BE2C (cell line): ENCODE data around the gene AP3B2.

Source experiments
- DNase-seq: peaks from one replicate; pipeline ENCODE4 v3.0.0-alpha.2; 2020
- H3K27me3 ChIP-seq: fragments of 250-450 bp; sonication (Bioruptor Pico); 2 replicates; pipeline ENCODE4 v1.5.1; 2020; ENCODE audit warnings: mild to moderate bottlenecking
- H3K36me3 ChIP-seq: fragments of 250-450 bp; sonication (Bioruptor Pico); 2 replicates; pipeline ENCODE4 v1.5.1; 2020; ENCODE audit warnings: mild to moderate bottlenecking
- H3K4me1 ChIP-seq: fragments of 250-450 bp; sonication (Bioruptor Pico); 2 replicates; pipeline ENCODE4 v1.5.1; 2020
- H3K4me3 ChIP-seq: 2 replicates; pipeline ENCODE4 v1.5.1; 2011; ENCODE audit warnings: low read depth, low read length
- H3K9me3 ChIP-seq: fragments of 250-450 bp; sonication (Bioruptor Pico); 2 replicates; pipeline ENCODE4 v1.5.1; 2020
- TF ChIP-seq, protein P1 (sequence below): IDR thresholded peaks from 2 replicates; pipeline ENCODE4 v1.5.1; 2012; ENCODE audit warnings: mild to moderate bottlenecking, low read depth, low read length

The AP3B2 gene

DNA sequence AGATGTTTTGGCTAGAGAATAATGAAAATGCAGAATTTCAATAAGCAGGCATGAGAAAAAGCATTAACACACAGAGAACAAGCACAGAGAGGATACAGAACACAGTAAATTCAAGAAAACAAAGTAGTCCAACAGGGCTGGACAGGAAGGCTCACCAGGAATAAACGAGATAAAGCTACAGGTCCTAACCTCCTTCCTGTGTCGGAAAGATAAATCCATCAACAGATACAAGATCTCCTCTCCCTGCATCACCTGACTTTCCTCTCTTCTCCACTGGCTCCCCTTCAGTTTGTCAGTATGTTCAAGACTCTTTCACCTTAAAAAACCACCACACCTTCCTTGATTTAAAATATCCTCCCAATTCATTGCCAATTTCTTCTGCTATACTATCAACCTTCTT is 73.9 kb downstream of the AP3B2 start:
- TF ChIP-seq, protein P1, sequence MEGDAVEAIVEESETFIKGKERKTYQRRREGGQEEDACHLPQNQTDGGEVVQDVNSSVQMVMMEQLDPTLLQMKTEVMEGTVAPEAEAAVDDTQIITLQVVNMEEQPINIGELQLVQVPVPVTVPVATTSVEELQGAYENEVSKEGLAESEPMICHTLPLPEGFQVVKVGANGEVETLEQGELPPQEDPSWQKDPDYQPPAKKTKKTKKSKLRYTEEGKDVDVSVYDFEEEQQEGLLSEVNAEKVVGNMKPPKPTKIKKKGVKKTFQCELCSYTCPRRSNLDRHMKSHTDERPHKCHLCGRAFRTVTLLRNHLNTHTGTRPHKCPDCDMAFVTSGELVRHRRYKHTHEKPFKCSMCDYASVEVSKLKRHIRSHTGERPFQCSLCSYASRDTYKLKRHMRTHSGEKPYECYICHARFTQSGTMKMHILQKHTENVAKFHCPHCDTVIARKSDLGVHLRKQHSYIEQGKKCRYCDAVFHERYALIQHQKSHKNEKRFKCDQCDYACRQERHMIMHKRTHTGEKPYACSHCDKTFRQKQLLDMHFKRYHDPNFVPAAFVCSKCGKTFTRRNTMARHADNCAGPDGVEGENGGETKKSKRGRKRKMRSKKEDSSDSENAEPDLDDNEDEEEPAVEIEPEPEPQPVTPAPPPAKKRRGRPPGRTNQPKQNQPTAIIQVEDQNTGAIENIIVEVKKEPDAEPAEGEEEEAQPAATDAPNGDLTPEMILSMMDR: no peak
- no peak for DNase-seq
- Histone ChIP-seq H3K36me3 (no peaks in the 10 kb centered on the region), H3K4me3 (no peak overlapping the region), H3K9me3 (no peaks in the 10 kb centered on the region; the same call in 1 of the 2 replicates), H3K4me1 (no peaks in the 10 kb centered on the region), H3K27me3 (peaks cover 80% of the 10 kb centered on the region)

DNA sequence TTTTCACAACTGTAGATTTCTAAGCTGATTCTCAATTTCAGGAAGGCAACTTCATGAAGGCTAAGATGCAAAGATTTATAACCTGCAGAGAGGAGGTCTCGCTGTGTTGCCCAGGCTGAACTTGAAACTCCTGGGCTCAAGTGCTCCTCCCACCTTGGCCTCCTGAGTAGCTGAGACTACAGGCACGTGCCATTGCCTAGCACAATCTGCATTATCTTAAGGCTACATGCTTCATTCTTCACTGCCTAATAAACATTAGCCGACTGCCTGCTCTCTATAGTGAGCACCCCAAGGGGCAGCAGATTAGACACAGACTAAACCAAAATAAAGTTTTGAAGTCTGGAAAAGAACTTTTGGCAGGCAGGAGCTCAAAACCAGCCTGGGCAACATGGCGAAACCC is 79.6 kb downstream of the AP3B2 start:
- Histone ChIP-seq H3K36me3 (no peaks in the 10 kb centered on the region), H3K27me3 (peaks cover 39% of the 10 kb centered on the region), H3K9me3 (no peaks in the 10 kb centered on the region), H3K4me3 (no peak overlapping the region), H3K4me1 (no peaks in the 10 kb centered on the region)
- DNase-seq: no peak
- TF ChIP-seq, protein P1: no peak

DNA sequence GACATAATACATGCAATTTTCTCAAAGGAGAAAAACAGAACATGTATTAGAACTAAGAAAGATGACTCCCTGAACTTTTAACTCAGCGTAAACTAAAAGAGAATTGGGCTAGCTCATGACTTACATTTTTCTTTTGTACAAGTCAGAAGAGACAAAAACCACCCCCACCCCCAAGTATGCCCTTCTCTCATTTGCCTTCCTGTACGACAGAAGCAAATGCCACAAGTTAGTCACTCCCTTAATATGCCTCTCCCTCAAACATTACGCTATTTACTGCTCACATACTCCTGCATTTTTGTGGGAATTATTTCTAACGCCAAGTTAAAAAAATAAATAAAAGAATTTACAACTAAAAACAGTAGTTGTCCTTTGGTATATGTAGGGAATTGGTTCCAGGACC is 84.5 kb downstream of the AP3B2 start:
- TF ChIP-seq, protein P1: no peak
- Histone ChIP-seq H3K4me1 (no peaks in the 10 kb centered on the region), H3K27me3 (peaks cover 27% of the 10 kb centered on the region), H3K9me3 (no peaks in the 10 kb centered on the region), H3K4me3 (no peak overlapping the region), H3K36me3 (no peaks in the 10 kb centered on the region)
- DNase-seq: no peak

DNA sequence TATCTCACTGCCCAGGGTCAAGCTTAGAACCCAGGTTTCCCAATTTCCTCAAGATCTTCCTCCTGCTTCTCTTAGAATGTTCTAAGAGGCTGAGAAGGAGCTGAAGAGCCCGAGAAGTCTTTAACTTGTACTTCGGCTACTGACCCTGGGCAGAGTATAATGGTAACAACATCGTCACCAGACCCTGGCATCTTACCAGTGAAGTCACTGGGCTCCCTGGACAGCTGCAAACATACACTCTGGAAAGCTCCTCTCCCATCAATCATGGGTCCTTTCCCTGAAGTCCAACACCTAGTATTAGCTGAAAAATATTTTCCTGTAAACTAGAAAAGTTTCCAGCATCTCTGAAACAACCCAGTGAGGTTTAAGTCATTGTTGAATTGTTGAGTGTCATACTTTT is 85.2 kb downstream of the AP3B2 start:
- H3K36me3 ChIP-seq: no peaks in the 10 kb centered on the region
- no peak for DNase-seq

DNA sequence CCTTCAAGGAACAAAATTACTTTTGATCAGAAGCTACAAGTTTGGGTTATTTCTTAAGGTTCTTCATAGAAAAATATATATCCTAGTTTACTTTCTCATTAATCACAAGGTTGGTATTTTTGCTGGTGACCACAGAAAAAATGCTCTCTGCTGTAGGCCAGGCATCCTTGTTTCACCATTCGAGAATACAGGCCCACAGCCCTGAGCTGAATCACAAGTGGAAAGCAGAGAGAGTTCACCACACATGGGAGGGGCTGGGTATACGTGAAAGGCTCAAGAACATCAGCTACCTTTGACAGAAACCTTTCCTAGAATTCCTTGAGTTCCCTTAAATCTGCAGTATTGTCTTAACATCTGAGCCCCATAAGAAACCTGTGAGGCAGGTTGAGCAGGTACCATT is 85.7 kb downstream of the AP3B2 start:
- H3K27me3 ChIP-seq: peaks cover 30% of the 10 kb centered on the region
- TF ChIP-seq, protein P1: no peak
- H3K36me3 ChIP-seq: no peaks in the 10 kb centered on the region
- H3K4me1 ChIP-seq: no peaks in the 10 kb centered on the region
- DNase-seq: no peak
- no peak overlapping the region for H3K4me3 ChIP-seq
- H3K9me3 ChIP-seq: no peaks in the 10 kb centered on the region

More for the DNA sequence above, 85.2 kb downstream of the AP3B2 start:
- no peaks in the 10 kb centered on the region for H3K9me3 ChIP-seq
- H3K4me3 ChIP-seq: no peak overlapping the region
- TF ChIP-seq, protein P1: no peak
- H3K4me1 ChIP-seq: no peaks in the 10 kb centered on the region
- H3K27me3 ChIP-seq: peaks cover 32% of the 10 kb centered on the region

DNA sequence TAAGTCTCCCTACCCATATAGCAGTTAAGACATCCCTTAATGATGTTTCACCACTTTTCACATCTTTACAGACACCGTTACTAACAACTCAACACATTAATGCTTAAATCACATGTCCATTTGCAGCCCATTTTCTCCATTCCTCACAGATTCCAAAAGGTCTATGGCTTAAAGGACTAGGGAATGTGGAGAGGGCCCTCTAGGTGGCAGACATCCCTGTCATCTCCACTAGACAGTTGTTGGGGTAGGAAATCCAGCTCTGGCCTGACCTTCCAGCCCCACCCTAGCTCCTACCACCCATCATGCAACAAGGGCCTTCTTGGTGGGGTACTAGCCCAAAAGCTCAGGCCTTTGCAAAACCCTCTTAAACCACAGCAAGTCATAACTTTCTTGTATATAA is 87.7 kb downstream of the AP3B2 start:
- Histone ChIP-seq H3K36me3 (no peaks in the 10 kb centered on the region), H3K27me3 (peaks cover 28% of the 10 kb centered on the region), H3K9me3 (no peaks in the 10 kb centered on the region), H3K4me1 (no peaks in the 10 kb centered on the region), H3K4me3 (no peak overlapping the region)
- TF ChIP-seq, protein P1: peak; percentile 47
- DNase-seq: no peak
